ENCODE data around the gene GCC2.

GRCh38 chr2:108554528-108554927 is 105.5 kb downstream of the GCC2 start:
- TF ChIP-seq CTCF (conservative IDR thresholded peaks at IDR 0.05; ENCODE audit: low read length) = no peak
- no peak for TF ChIP-seq EZH2phosphoT487 (IDR thresholded peaks at IDR 0.05; ENCODE audit: borderline replicate concordance)

Measured in Loucy (cell line).